Stimulated activated CD4-positive, alpha-beta T cell treated with anti-CD3 and anti-CD28 coated beads, Interleukin-15, amount 100 ng/mL, for 24 hours (primary cell): ENCODE data around the gene ZNF862.
"Not testable (repeated sequence)": the region's sequence is repeated elsewhere in the genome, so short reads cannot be mapped to it uniquely, and the experiment has no call there.

ENCODE experiments used
- DNase-seq: peaks from one replicate; pipeline ENCODE4 v3.0.0-alpha.2; 2020

The ZNF862 gene

GRCh38 chr7:149825567-149826343 is 12.4 kb upstream of the ZNF862 start:
- no peak for DNase-seq

GRCh38 chr7:149826344-149827088 is 11.7 kb upstream of the ZNF862 start:
- no peak for DNase-seq

GRCh38 chr7:149827089-149827981 is 10.8 kb upstream of the ZNF862 start:
- DNase-seq, result no peak

- no peak for DNase-seq
Observed at GRCh38 chr7:149828357-149829309, 9.5 kb upstream of the ZNF862 start.

GRCh38 chr7:149830527-149830926 is 7.6 kb upstream of the ZNF862 start:
- not testable (repeated sequence) for DNase-seq

- DNase-seq, result no peak
Observed at GRCh38 chr7:149830997-149831740, 7.0 kb upstream of the ZNF862 start.

- DNase-seq, result no peak
Observed at GRCh38 chr7:149831741-149832219, 6.4 kb upstream of the ZNF862 start.

GRCh38 chr7:149832332-149833041 is 5.7 kb upstream of the ZNF862 start:
- DNase-seq, result no peak

- no peak for DNase-seq
Observed at GRCh38 chr7:149833495-149834130, 4.6 kb upstream of the ZNF862 start.

- DNase-seq, result no peak
Observed at GRCh38 chr7:149834601-149835000, 3.6 kb upstream of the ZNF862 start.

GRCh38 chr7:149836434-149836833 is 1.7 kb upstream of the ZNF862 start:
- no peak for DNase-seq

GRCh38 chr7:149837564-149838223 is 481 bp upstream of the ZNF862 start:
- DNase-seq, result no peak

GRCh38 chr7:149838992-149839408 is 825 bp downstream of the ZNF862 start:
- no peak for DNase-seq

GRCh38 chr7:149839933-149840332 is 1.8 kb downstream of the ZNF862 start:
- no peak for DNase-seq

GRCh38 chr7:149843566-149843965 is 5.4 kb downstream of the ZNF862 start:
- no peak for DNase-seq

- no peak for DNase-seq
Observed at GRCh38 chr7:149844445-149844844, 6.3 kb downstream of the ZNF862 start.

- DNase-seq, result no peak
Observed at GRCh38 chr7:149845257-149845980, 7.2 kb downstream of the ZNF862 start.

- no peak for DNase-seq
Observed at GRCh38 chr7:149846021-149846420, 7.8 kb downstream of the ZNF862 start.
